Myometrial cell (primary cell): ENCODE data around the gene CDH4. TPM values are rescaled to one million over a fixed set of nuclear protein-coding genes. Genes with fewer than 3 reads are reported as not detected.

Experiments used
- total RNA-seq: library from RNA; depleted of rRNA; stranded (reverse); fragments of >200 nt; gene quantifications from 2 replicates; pipeline ENCODE4 v1.2.3, GENCODE V29; 2015

The CDH4 gene
- total RNA-seq = 10.6 and 13.8 TPM in 2 replicates

DNA sequence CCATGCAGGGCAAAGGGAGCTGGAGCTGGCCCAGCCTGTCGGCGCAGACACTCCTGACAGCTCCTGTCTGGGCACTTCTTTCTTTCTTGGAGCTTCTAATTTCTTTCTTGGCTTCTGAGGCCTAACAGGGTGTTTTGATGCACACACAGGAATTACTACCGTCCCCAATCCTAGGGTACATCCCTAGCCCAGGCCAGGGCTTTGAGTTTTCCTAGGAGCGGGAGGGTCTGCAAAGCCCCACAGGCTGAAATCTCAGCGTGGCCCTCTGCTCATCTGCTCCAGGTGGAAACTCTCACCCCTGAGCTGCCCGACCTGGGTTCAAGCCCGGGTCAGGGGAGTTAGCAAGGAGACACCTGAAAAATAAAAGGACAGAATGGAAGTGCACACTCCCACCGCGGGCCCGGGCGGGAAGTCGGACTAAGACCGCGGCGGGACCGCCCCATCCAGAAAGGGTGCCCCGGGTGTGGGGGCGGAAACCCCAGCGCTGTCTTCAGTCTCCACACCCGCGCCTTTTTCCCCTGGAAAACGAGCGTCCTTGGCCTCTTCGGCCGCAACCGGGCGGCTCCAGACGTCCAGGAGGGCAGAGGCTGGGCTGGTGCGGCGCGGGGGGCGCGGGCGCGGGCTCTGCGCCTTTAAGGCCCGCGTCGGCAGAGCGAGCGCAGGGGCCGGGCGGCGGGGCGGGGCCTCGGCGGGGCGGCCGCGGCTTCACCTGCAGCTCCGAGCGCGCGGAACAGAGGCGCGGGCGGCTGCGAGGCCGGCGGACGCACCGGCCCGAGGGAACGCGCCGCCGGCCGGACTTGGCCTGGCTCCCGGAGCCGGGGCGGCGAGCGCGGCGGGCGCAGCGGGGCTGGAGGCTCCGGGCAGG, at the start of gene CDH4:
TSS of gene CDH4 (plus strand) at position 733 of the 865 bp plus-strand sequence.

